HEK293 (cell line): ENCODE measurements around the gene HMCN1.

ENCODE experiments used
- SP2 ChIP-seq: fragments of 450-650 bp; formaldehyde crosslinking; IDR thresholded peaks from 2 replicates; pipeline ENCODE4 v1.5.1; 2016; ENCODE audit warnings: missing biosample characterization, missing genetic modification characterization
- TCF7L2 ChIP-seq: IDR thresholded peaks from 2 replicates; pipeline ENCODE4 v1.6.1; 2011; ENCODE audit warnings: low read depth, mild to moderate bottlenecking, inconsistent platforms, low read length, moderate library complexity, borderline replicate concordance
- ZNF133 ChIP-seq: fragments of 450-650 bp; formaldehyde crosslinking; IDR thresholded peaks from 2 replicates; pipeline ENCODE4 v1.5.1; 2016; ENCODE audit warnings: missing biosample characterization, missing genetic modification characterization
- ZNF2 ChIP-seq: fragments of 450-650 bp; formaldehyde crosslinking; IDR thresholded peaks from 2 replicates; pipeline ENCODE4 v1.5.1; 2016; ENCODE audit warnings: missing biosample characterization, missing genetic modification characterization
- ZNF571 ChIP-seq: fragments of 450-650 bp; formaldehyde crosslinking; IDR thresholded peaks from 2 replicates; pipeline ENCODE4 v1.5.0; 2017; ENCODE audit warnings: missing biosample characterization, missing genetic modification characterization
- ZSCAN30 ChIP-seq: fragments of 450-650 bp; IDR thresholded peaks from 2 replicates; pipeline ENCODE4 v1.5.1; 2018; ENCODE audit warnings: missing biosample characterization, mild to moderate bottlenecking, missing genetic modification characterization, moderate library complexity
- TF ChIP-seq, protein P1 (sequence below): fragments of 450-650 bp; formaldehyde crosslinking; IDR thresholded peaks from 2 replicates; pipeline ENCODE4 v1.5.1; 2016; ENCODE audit warnings: missing biosample characterization, missing genetic modification characterization
- TF ChIP-seq, protein P2 (sequence below): fragments of 450-650 bp; formaldehyde crosslinking; IDR thresholded peaks from 2 replicates; pipeline ENCODE4 v1.5.1; 2017; ENCODE audit warnings: missing biosample characterization, missing genetic modification characterization
- TF ChIP-seq, protein P3 (sequence below): fragments of 450-650 bp; formaldehyde crosslinking; IDR thresholded peaks from 2 replicates; pipeline ENCODE4 v1.5.1; 2016; ENCODE audit warnings: missing biosample characterization, missing genetic modification characterization
- TF ChIP-seq, protein P4 (sequence below): fragments of 450-650 bp; formaldehyde crosslinking; IDR thresholded peaks from 2 replicates; pipeline ENCODE4 v1.5.1; 2016; ENCODE audit warnings: missing biosample characterization, missing genetic modification characterization

DNA sequence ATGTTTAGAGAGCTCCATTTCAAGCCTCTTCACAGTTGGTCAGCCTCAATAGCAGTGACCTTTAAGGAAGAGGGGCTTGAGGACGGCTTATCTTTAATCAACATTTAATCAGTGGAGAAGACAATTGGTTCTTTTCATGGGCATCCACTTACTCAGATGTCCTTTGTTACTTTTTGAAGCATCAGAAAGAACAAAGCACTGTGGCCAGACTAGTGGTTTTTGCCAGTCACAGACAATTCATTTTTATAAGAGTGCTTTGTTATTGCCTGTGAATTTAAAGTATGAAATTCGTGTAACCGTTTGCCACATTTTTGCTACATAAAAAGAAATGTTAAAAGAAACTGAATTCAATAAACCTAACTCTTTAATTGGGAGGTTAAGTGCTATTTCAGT is 418.0 kb downstream of the HMCN1 start:
- TF ChIP-seq, protein P1, sequence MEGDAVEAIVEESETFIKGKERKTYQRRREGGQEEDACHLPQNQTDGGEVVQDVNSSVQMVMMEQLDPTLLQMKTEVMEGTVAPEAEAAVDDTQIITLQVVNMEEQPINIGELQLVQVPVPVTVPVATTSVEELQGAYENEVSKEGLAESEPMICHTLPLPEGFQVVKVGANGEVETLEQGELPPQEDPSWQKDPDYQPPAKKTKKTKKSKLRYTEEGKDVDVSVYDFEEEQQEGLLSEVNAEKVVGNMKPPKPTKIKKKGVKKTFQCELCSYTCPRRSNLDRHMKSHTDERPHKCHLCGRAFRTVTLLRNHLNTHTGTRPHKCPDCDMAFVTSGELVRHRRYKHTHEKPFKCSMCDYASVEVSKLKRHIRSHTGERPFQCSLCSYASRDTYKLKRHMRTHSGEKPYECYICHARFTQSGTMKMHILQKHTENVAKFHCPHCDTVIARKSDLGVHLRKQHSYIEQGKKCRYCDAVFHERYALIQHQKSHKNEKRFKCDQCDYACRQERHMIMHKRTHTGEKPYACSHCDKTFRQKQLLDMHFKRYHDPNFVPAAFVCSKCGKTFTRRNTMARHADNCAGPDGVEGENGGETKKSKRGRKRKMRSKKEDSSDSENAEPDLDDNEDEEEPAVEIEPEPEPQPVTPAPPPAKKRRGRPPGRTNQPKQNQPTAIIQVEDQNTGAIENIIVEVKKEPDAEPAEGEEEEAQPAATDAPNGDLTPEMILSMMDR (tag by site-specific recombination) = no peak
- TF ChIP-seq ZNF571 (tag by site-specific recombination) = no peak
- TF ChIP-seq, protein P2, sequence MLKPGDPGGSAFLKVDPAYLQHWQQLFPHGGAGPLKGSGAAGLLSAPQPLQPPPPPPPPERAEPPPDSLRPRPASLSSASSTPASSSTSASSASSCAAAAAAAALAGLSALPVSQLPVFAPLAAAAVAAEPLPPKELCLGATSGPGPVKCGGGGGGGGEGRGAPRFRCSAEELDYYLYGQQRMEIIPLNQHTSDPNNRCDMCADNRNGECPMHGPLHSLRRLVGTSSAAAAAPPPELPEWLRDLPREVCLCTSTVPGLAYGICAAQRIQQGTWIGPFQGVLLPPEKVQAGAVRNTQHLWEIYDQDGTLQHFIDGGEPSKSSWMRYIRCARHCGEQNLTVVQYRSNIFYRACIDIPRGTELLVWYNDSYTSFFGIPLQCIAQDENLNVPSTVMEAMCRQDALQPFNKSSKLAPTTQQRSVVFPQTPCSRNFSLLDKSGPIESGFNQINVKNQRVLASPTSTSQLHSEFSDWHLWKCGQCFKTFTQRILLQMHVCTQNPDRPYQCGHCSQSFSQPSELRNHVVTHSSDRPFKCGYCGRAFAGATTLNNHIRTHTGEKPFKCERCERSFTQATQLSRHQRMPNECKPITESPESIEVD (tag by site-specific recombination) = no peak
- TF ChIP-seq, protein P3, sequence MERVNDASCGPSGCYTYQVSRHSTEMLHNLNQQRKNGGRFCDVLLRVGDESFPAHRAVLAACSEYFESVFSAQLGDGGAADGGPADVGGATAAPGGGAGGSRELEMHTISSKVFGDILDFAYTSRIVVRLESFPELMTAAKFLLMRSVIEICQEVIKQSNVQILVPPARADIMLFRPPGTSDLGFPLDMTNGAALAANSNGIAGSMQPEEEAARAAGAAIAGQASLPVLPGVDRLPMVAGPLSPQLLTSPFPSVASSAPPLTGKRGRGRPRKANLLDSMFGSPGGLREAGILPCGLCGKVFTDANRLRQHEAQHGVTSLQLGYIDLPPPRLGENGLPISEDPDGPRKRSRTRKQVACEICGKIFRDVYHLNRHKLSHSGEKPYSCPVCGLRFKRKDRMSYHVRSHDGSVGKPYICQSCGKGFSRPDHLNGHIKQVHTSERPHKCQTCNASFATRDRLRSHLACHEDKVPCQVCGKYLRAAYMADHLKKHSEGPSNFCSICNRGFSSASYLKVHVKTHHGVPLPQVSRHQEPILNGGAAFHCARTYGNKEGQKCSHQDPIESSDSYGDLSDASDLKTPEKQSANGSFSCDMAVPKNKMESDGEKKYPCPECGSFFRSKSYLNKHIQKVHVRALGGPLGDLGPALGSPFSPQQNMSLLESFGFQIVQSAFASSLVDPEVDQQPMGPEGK (tag by site-specific recombination) = no peak
- no peak for TF ChIP-seq ZSCAN30 (tag by site-specific recombination)
- no peak for TF ChIP-seq SP2
- TF ChIP-seq ZNF133 = no peak
- TF ChIP-seq, protein P4, sequence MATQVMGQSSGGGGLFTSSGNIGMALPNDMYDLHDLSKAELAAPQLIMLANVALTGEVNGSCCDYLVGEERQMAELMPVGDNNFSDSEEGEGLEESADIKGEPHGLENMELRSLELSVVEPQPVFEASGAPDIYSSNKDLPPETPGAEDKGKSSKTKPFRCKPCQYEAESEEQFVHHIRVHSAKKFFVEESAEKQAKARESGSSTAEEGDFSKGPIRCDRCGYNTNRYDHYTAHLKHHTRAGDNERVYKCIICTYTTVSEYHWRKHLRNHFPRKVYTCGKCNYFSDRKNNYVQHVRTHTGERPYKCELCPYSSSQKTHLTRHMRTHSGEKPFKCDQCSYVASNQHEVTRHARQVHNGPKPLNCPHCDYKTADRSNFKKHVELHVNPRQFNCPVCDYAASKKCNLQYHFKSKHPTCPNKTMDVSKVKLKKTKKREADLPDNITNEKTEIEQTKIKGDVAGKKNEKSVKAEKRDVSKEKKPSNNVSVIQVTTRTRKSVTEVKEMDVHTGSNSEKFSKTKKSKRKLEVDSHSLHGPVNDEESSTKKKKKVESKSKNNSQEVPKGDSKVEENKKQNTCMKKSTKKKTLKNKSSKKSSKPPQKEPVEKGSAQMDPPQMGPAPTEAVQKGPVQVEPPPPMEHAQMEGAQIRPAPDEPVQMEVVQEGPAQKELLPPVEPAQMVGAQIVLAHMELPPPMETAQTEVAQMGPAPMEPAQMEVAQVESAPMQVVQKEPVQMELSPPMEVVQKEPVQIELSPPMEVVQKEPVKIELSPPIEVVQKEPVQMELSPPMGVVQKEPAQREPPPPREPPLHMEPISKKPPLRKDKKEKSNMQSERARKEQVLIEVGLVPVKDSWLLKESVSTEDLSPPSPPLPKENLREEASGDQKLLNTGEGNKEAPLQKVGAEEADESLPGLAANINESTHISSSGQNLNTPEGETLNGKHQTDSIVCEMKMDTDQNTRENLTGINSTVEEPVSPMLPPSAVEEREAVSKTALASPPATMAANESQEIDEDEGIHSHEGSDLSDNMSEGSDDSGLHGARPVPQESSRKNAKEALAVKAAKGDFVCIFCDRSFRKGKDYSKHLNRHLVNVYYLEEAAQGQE = no peak
- TF ChIP-seq TCF7L2 = no peak
- TF ChIP-seq ZNF2 = no peak
